ENCODE results near the gene UTS2B.

- TF ChIP-seq CTCF (IDR thresholded peaks at IDR 0.05; ENCODE audit: poor library complexity, severe bottlenecking), result no peak
- TF ChIP-seq RAD21 (conservative IDR thresholded peaks at IDR 0.05), result no peak
- TF ChIP-seq TAF1 (IDR thresholded peaks at IDR 0.05; ENCODE audit: low read depth), result no peak
- TF ChIP-seq MXI1 (conservative IDR thresholded peaks at IDR 0.05; ENCODE audit: poor library complexity, severe bottlenecking), result no peak
- TF ChIP-seq EZH2 (IDR thresholded peaks at IDR 0.05; ENCODE audit: borderline replicate concordance, insufficient read depth, low read length, poor library complexity, severe bottlenecking), result no peak
- no peak for TF ChIP-seq POLR2AphosphoS5 (IDR thresholded peaks at IDR 0.05)
- TF ChIP-seq REST (IDR thresholded peaks at IDR 0.05; ENCODE audit: borderline replicate concordance), result no peak
Observed at GRCh38 chr3:191294291-191294690, 36.0 kb downstream of the UTS2B start.

Data from neural cell (in vitro differentiated cells).